HepG2 (cell line): ENCODE results near the gene FGFR3. TPM values are rescaled to one million over a fixed set of nuclear protein-coding genes. Genes with fewer than 3 reads are reported as not detected.

Source experiments
- ARNT2 ChIP-seq: sonication (generic); formaldehyde crosslinking; IDR thresholded peaks from 2 replicates; pipeline ENCODE4 v1.8.0; 2022; ENCODE audit warnings: mild to moderate bottlenecking, low read depth, missing genetic modification reagents, moderate library complexity
- ATF6 ChIP-seq: sonication (generic); formaldehyde crosslinking; conservative IDR thresholded peaks from 2 replicates; pipeline ENCODE4 v1.4.0; 2020; ENCODE audit warnings: missing genetic modification reagents
- ATF7-NPFF ChIP-seq: sonication (generic); formaldehyde crosslinking; IDR thresholded peaks from 2 replicates; pipeline ENCODE4 v1.8.1; 2023; ENCODE audit warnings: mild to moderate bottlenecking, low read depth, missing genetic modification reagents, moderate library complexity
- CBX2 ChIP-seq, 2 experiments: fragments of 200-600 bp in 1 of 2; sonication (generic); formaldehyde crosslinking in 1 of 2; IDR thresholded peaks; 2 replicates each; pipeline versions ENCODE4 v1.7.0 to v1.8.1; 2018 to 2022; ENCODE audit warnings: low read depth in 2 of 2, low read length in 1 of 2, mild to moderate bottlenecking in 1 of 2, missing genetic modification reagents in 1 of 2
- CBX5 ChIP-seq: sonication (generic); formaldehyde crosslinking; IDR thresholded peaks from 2 replicates; pipeline ENCODE4 v1.4.0; 2020; ENCODE audit warnings: missing genetic modification reagents, borderline replicate concordance
- DMAP1 ChIP-seq: IDR thresholded peaks from 2 replicates; pipeline ENCODE4 v1.6.1; 2016
- DR1 ChIP-seq: sonication (generic); formaldehyde crosslinking; IDR thresholded peaks from 2 replicates; pipeline ENCODE4 v1.8.0; 2021; ENCODE audit warnings: mild to moderate bottlenecking, missing genetic modification reagents, inconsistent platforms
- FOSL1 ChIP-seq: sonication (generic); formaldehyde crosslinking; IDR thresholded peaks from 2 replicates; pipeline ENCODE4 v1.9.0; 2021; ENCODE audit warnings: missing genetic modification reagents, borderline replicate concordance
- HMG20B ChIP-seq: conservative IDR thresholded peaks from 2 replicates; pipeline ENCODE4 v1.6.1; 2016; ENCODE audit warnings: missing genetic modification reagents, missing compliant biosample characterization
- HNRNPK ChIP-seq: fragments of 200-400 bp; formaldehyde crosslinking; IDR thresholded peaks from 2 replicates; pipeline ENCODE4 v1.6.1; 2018; ENCODE audit warnings: low read length, low read depth, moderate library complexity, mild to moderate bottlenecking; ENCODE audit not compliant: poor library complexity, severe bottlenecking
- MATR3 ChIP-seq: sonication (generic); formaldehyde crosslinking; IDR thresholded peaks from 2 replicates; pipeline ENCODE4 v1.4.0; 2020; ENCODE audit warnings: missing genetic modification reagents
- MEIS1 ChIP-seq: sonication (generic); formaldehyde crosslinking; IDR thresholded peaks from 2 replicates; pipeline ENCODE4 v1.9.0; 2021; ENCODE audit warnings: mild to moderate bottlenecking, missing genetic modification reagents, moderate library complexity, borderline replicate concordance
- TAF15 ChIP-seq: fragments of 200-400 bp; formaldehyde crosslinking; IDR thresholded peaks from one replicate; pipeline ENCODE4 v1.6.1; 2018; ENCODE audit warnings: mild to moderate bottlenecking, low read depth, low read length; ENCODE audit not compliant: poor library complexity, severe bottlenecking
- ZFX ChIP-seq: sonication (generic); formaldehyde crosslinking; IDR thresholded peaks from 2 replicates; pipeline ENCODE4 v1.4.0; 2020; ENCODE audit warnings: mild to moderate bottlenecking, low read depth, missing genetic modification reagents, moderate library complexity
- ZNF232 ChIP-seq: sonication (generic); formaldehyde crosslinking; IDR thresholded peaks from 2 replicates; pipeline ENCODE4 v1.4.0; 2020; ENCODE audit warnings: missing genetic modification reagents, borderline replicate concordance
- ZNF326 ChIP-seq: sonication (generic); formaldehyde crosslinking; IDR thresholded peaks from 2 replicates; pipeline ENCODE4 v1.4.0; 2020; ENCODE audit warnings: missing genetic modification reagents, borderline replicate concordance
- ZNF503 ChIP-seq: sonication (generic); formaldehyde crosslinking; IDR thresholded peaks from 2 replicates; pipeline ENCODE4 v1.4.0; 2020; ENCODE audit warnings: missing genetic modification reagents
- ZNF512 ChIP-seq: sonication (generic); formaldehyde crosslinking; IDR thresholded peaks from 2 replicates; pipeline ENCODE4 v1.4.0; 2020; ENCODE audit warnings: mild to moderate bottlenecking, missing genetic modification reagents
- polyA plus RNA-seq, 8 experiments: library from polyadenylated mRNA; depleted of rRNA in 3 of 8; stranded (reverse) in 7 of 8; unstranded in 1 of 8; fragments of >200 nt; fragmentation: Illumina TruSeq in 4 of 8; extraction: Trizol in 4 of 8; gene quantifications; 2 replicates each; pipeline versions ENCODE4 v1.2.1 to v1.2.3, GENCODE V29; 2011 to 2016; ENCODE audit warnings: low read depth in 4 of 8, missing spikeins in 1 of 8, mixed read lengths in 1 of 8; ENCODE audit not compliant: insufficient read depth in 1 of 8
- total RNA-seq, 5 experiments: library from RNA; depleted of rRNA; stranded (reverse); fragments of >200 nt; fragmentation: Illumina TruSeq; extraction: Trizol; gene quantifications; 2 replicates each; pipeline ENCODE4 v1.2.3, GENCODE V29; 2016; ENCODE audit warnings: low read depth in 1 of 5
- TF ChIP-seq, protein P1 (sequence below): sonication (generic); formaldehyde crosslinking; IDR thresholded peaks from 2 replicates; pipeline ENCODE4 v1.4.0; 2020; ENCODE audit warnings: missing genetic modification reagents, borderline replicate concordance

The FGFR3 gene
- total and polyA plus RNA-seq, 2 of the 13 experiments (the other 11 are each of a cell fraction or from before 2014, with no cell fraction given) = 103 to 109 TPM

GRCh38 chr4:1763550-1764080, 29.5 kb upstream of the FGFR3 start (continued):
- no peak for TF ChIP-seq ATF6 (CRISPR knock-in tag)
- TF ChIP-seq, protein P1, sequence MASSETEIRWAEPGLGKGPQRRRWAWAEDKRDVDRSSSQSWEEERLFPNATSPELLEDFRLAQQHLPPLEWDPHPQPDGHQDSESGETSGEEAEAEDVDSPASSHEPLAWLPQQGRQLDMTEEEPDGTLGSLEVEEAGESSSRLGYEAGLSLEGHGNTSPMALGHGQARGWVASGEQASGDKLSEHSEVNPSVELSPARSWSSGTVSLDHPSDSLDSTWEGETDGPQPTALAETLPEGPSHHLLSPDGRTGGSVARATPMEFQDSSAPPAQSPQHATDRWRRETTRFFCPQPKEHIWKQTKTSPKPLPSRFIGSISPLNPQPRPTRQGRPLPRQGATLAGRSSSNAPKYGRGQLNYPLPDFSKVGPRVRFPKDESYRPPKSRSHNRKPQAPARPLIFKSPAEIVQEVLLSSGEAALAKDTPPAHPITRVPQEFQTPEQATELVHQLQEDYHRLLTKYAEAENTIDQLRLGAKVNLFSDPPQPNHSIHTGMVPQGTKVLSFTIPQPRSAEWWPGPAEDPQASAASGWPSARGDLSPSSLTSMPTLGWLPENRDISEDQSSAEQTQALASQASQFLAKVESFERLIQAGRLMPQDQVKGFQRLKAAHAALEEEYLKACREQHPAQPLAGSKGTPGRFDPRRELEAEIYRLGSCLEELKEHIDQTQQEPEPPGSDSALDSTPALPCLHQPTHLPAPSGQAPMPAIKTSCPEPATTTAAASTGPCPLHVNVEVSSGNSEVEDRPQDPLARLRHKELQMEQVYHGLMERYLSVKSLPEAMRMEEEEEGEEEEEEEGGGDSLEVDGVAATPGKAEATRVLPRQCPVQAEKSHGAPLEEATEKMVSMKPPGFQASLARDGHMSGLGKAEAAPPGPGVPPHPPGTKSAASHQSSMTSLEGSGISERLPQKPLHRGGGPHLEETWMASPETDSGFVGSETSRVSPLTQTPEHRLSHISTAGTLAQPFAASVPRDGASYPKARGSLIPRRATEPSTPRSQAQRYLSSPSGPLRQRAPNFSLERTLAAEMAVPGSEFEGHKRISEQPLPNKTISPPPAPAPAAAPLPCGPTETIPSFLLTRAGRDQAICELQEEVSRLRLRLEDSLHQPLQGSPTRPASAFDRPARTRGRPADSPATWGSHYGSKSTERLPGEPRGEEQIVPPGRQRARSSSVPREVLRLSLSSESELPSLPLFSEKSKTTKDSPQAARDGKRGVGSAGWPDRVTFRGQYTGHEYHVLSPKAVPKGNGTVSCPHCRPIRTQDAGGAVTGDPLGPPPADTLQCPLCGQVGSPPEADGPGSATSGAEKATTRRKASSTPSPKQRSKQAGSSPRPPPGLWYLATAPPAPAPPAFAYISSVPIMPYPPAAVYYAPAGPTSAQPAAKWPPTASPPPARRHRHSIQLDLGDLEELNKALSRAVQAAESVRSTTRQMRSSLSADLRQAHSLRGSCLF (CRISPR knock-in tag) = no peak
- peak; percentile 51; the same call in 1 of the 2 replicates for TF ChIP-seq ZFX (CRISPR knock-in tag)
- TF ChIP-seq DR1 = 0 out of 2 replicates have a peak, but pooled peaks have one; percentile 49
- TF ChIP-seq DMAP1 = no peak
- no peak for TF ChIP-seq MEIS1
- TF ChIP-seq CBX5 (CRISPR knock-in tag) = 0 out of 2 replicates have a peak, but pooled peaks have one; percentile 10
- 0 out of 2 replicates have a peak, but pooled peaks have one; percentile 25 for TF ChIP-seq ZNF232 (CRISPR knock-in tag)
- no peak for TF ChIP-seq ATF7-NPFF (CRISPR knock-in tag)
- TF ChIP-seq ZNF512 = no peak
- TF ChIP-seq ARNT2 (CRISPR knock-in tag) = no peak
- no peak for TF ChIP-seq TAF15
- TF ChIP-seq HNRNPK = no peak
- TF ChIP-seq ZNF326 (CRISPR knock-in tag) = no peak; the same call in 1 of the 2 replicates
- TF ChIP-seq ZNF503 (CRISPR knock-in tag) = no peak
- no peak for TF ChIP-seq FOSL1
- TF ChIP-seq CBX2 (IDR thresholded peaks at IDR 0.05; ENCODE audit: low read depth, low read length) = no peak
- TF ChIP-seq CBX2 (CRISPR knock-in tag; IDR thresholded peaks at IDR 0.05; ENCODE audit: low read depth) = no peak
- TF ChIP-seq HMG20B (CRISPR knock-in tag) = no peak
- no peak for TF ChIP-seq MATR3 (CRISPR knock-in tag)
